Effector CD8-positive, alpha-beta T cell (primary cell): Measurements from ENCODE around the gene BOLA2.
"Not testable (repeated sequence)": the region's sequence is repeated elsewhere in the genome, so short reads cannot be mapped to it uniquely, and the experiment has no call there.

Source experiments
- DNase-seq: peaks from one replicate; lab custom pipeline; 2025; lab: John Stamatoyannopoulos, UW
- total RNA-seq, 4 experiments: gene quantifications; one replicate each; lab custom pipeline; 2026; lab: John Stamatoyannopoulos, UW

The BOLA2 gene
- 0 reads per million in 4 experiments for total RNA-seq

GRCh38 chr16:29454269-29454668 is at the start of gene BOLA2, which contains the start of gene SLX1B:
BOLA2 (minus strand) TSS chr16:29454351; CDS start chr16:29454253, 98 bp downstream.
SLX1B (plus strand) TSS chr16:29454533.
- DNase-seq = not testable (repeated sequence)

DNA sequence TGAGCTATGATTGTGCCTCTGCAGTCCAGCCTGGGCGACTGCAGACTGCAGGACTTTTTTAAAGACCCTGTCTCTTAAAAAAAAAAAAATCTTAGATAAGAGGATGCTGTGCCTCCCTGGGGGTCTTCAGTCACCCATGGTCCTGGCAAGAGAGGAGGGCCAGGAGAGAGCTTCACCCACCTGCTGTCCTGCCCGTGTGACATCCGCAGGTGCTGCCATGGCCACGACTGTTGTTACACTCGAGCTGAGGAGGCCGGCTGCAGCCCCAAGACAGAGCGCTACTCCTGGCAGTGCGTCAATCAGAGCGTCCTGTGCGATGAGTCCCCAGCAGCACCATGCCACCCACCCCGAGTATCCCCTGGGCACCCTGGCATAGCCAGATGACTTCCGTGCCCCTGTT is 28.1 kb upstream of the BOLA2 start:
- DNase-seq = not testable (repeated sequence)

- DNase-seq = not testable (repeated sequence)
These were observed 17.9 kb upstream of the BOLA2 start for GRCh38 chr16:29472065-29472464.

DNA sequence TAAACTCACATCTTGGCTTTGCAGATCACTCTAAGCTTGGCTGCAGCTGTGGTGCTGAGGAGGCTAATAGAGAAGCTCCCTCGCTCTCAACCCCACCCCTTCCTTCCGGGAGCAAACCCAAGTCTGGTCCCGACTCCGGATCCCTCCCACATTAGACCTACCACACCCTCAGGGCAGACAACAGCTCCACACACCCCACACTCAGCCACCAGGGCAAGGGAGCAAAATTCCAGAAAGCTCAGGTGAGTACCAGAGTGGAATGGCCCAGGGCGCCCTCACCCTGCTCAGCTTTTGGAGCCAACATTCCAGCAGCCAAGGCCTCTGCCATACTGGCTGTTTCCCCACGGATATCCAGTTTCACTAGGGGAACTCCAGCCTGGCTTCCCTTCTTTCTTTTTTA is 15.5 kb upstream of the BOLA2 start:
- DNase-seq = not testable (repeated sequence)

GRCh38 chr16:29467654-29468366 is 13.7 kb upstream of the BOLA2 start:
- DNase-seq = not testable (repeated sequence)

DNA sequence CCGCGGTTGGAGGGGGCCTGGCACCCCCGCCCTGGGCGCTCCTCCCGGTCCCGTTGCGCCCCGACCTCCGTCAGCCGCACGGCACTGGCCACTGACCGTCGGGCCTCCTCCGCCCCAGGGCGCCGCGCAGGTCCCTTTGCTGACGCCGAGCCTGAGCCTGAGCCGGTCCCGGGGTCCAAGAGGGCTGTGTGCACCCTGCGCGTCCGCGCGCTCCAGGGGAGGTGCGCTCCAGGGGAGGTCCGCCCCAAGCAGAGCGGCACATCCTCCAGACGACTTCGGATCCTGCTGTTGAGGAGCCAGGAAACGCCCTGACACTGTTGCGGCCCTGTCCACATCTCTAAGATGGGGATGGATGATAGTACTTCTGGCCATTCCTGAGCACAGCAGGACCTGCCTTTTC is 12.8 kb upstream of the BOLA2 start:
- DNase-seq = not testable (repeated sequence)

DNA sequence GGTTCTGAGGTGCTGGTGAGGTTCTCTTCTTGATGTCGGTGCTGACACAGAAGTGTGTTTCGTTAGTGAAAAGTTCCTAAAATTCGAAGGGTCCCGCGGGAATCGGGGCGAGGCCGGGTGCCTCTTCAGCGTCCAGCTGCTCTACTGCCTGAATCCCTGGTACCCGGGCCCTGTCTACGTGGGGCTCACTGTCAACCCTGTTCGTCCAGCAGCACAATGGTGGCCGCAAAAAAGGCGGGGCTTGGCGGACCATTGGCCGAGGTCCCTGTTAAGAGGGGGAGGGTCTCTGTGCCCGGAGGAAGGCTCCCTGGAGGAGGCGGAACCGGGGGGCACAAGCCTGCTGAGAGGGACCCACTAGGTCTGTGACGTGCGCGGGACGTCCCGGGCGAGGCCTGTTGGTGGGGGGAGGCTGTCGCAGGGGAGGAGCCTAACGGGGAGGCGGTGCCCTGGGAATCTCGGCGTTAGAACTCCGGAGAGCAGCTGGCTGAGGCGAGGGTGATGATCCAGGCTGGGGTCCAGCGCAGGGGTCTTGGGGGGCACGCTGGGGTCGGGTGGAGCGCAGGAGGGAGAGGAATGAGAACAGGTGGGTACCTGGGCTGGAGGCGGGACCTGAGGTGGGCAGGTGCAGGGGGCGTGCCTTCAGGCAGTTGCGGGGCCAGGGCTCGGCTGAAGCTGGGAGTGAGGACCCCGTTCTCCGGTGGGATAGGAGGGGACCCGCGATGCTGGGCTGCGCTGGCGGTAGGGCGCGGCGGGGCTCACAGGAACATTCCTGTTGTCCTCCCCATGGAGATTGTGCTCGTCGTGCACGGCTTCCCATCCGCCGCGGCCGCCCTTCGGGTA is 12.1 kb upstream of the BOLA2 start:
- DNase-seq = not testable (repeated sequence)

DNA sequence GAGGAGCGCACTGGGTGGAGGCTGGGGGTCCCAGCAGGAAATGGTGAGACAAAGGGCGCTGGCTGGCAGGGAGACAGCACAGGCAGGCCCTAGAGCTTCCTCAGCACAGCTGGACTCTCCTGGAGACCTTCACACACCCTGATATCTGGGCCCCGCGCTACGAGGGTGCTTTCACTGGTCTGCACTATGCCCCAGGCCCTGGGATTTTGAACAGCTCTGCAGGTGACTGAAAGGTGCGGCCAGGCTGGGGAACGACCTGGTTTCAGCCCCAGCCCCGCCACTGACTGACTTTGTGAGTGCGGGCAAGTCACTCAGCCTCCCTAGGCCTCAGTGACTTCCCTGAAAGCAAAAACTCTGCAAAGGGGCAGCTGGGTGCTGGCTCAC is 6.5 kb upstream of the BOLA2 start:
- DNase-seq = not testable (repeated sequence)

GRCh38 chr16:29459706-29460646 is 5.8 kb upstream of the BOLA2 start, which contains the start of gene SULT1A4:
SULT1A4 (plus strand) TSS chr16:29459913; CDS start chr16:29461386, 1,473 bp downstream.
- DNase-seq = not testable (repeated sequence)

DNA sequence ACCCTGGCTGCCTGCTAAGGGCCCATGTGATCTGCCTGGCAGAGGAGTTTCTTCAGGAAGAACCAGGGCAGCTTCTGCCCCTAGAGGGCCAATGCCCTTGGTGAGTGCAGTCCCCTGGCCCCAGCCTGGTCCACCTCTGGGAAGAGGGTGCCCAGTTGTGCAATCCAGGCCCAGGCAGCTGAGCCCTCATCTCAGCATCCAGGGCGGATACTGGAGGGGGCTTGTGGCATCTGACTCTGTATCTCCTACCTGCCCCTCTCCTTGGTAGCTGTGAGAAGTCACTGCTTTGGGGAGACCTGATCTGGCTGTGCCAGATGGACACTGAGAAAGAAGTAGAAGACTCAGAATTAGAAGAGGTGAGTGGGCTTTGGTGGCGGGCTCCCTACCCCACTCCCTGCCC is 3.5 kb upstream of the BOLA2 start:
- not testable (repeated sequence) for DNase-seq

- DNase-seq = not testable (repeated sequence)
These were observed 677 bp upstream of the BOLA2 start for GRCh38 chr16:29454828-29455227.

GRCh38 chr16:29453754-29454153 is 397 bp downstream of the BOLA2 start:
- DNase-seq = not testable (repeated sequence)

GRCh38 chr16:29425390-29425789 is 28.8 kb downstream of the BOLA2 start:
- not testable (repeated sequence) for DNase-seq

DNA sequence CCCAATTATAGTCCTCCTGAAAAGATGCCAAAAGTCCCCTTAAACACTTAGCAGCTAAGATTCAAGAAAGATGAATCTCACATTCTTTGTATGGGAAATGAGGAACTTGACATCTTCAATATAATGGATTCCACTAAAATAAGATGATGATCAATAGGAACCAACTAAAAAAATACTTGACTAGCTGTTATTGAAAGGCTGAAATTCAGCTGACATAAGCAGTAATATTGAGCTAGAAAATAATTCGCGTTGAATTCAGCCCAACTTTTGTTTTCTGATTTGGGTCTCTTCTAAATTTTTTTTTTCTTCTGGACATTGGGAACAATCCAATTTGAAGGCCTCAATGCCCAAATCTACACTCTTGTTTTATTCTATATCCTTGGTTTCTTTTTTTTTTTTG is 30.6 kb downstream of the BOLA2 start:
- not testable (repeated sequence) for DNase-seq

DNA sequence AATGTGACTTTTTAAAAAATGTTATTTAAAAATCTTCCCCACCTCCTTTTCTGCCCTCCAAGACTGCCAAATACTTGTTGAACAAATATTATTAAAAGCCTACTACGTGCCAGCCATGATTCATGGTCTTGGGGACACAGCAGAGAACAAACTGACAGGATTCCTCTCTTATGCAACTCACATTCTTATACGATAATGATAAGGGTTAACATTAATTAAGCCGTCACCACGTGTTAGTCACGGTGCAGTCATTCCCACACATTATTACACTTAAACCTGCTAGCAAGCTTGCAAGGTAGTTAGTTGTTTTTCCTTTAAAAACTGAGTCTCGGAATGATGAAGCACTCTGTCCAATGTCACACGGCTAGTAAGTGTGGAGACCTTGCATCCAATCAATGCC is 48.9 kb downstream of the BOLA2 start:
- not testable (repeated sequence) for DNase-seq
